HepG2 (cell line): ENCODE results near the gene ABCC8. TPM values are rescaled to one million over a fixed set of nuclear protein-coding genes. Genes with fewer than 3 reads are reported as not detected.

Experiments
- ARNTL ChIP-seq: sonication (generic); formaldehyde crosslinking; IDR thresholded peaks from 2 replicates; pipeline ENCODE4 v1.4.0; 2020; ENCODE audit warnings: mild to moderate bottlenecking, missing genetic modification reagents
- CEBPB ChIP-seq: IDR thresholded peaks from 2 replicates; pipeline ENCODE4 v1.6.1; 2011; ENCODE audit warnings: low read depth, low read length, improper control_type of control experiment, borderline replicate concordance
- CHD4 ChIP-seq: fragments of 200-600 bp; sonication (generic); IDR thresholded peaks from 2 replicates; pipeline ENCODE4 v1.7.0; 2017; ENCODE audit warnings: mild to moderate bottlenecking, low read length, borderline replicate concordance
- HES4 ChIP-seq: sonication (generic); formaldehyde crosslinking; IDR thresholded peaks from 2 replicates; pipeline ENCODE4 v1.9.0; 2021; ENCODE audit warnings: mild to moderate bottlenecking, missing genetic modification reagents, borderline replicate concordance
- HOXA5 ChIP-seq: sonication (generic); formaldehyde crosslinking; IDR thresholded peaks from 2 replicates; pipeline ENCODE4 v1.4.0; 2020; ENCODE audit warnings: missing genetic modification reagents
- NONO ChIP-seq, 2 experiments: fragments of 450-650 bp in 1 of 2; sonication (generic) in 1 of 2; formaldehyde crosslinking in 1 of 2; IDR thresholded peaks in 1 of 2; conservative IDR thresholded peaks in 1 of 2; 2 replicates each; pipeline versions ENCODE4 v1.6.1 to v1.8.0; 2017 to 2022; ENCODE audit warnings: mild to moderate bottlenecking in 1 of 2, missing genetic modification reagents in 1 of 2, moderate library complexity in 1 of 2
- SRSF4 ChIP-seq: fragments of 200-400 bp; formaldehyde crosslinking; IDR thresholded peaks from one replicate; pipeline ENCODE4 v1.6.1; 2018; ENCODE audit warnings: mild to moderate bottlenecking, low read depth, low read length, moderate library complexity; ENCODE audit not compliant: poor library complexity, severe bottlenecking
- ZMAT3 ChIP-seq: sonication (generic); formaldehyde crosslinking; conservative IDR thresholded peaks from 2 replicates; pipeline ENCODE4 v1.7.0; 2021; ENCODE audit warnings: missing genetic modification reagents
- ZNF253 ChIP-seq: sonication (generic); formaldehyde crosslinking; IDR thresholded peaks from 2 replicates; pipeline ENCODE4 v1.8.0; 2022; ENCODE audit warnings: mild to moderate bottlenecking, missing genetic modification reagents, borderline replicate concordance
- ZNF292 ChIP-seq: sonication (generic); formaldehyde crosslinking; IDR thresholded peaks from 2 replicates; pipeline ENCODE4 v1.8.1; 2022; ENCODE audit warnings: mild to moderate bottlenecking, low read depth, missing genetic modification reagents, borderline replicate concordance
- ZNF350 ChIP-seq: sonication (generic); formaldehyde crosslinking; IDR thresholded peaks from 2 replicates; pipeline ENCODE4 v1.4.0; 2020; ENCODE audit warnings: mild to moderate bottlenecking, low read depth, missing genetic modification reagents, borderline replicate concordance
- ZNF383 ChIP-seq: sonication (generic); formaldehyde crosslinking; IDR thresholded peaks from 2 replicates; pipeline ENCODE4 v1.4.0; 2020; ENCODE audit warnings: missing genetic modification reagents, mild to moderate bottlenecking, borderline replicate concordance
- ZNF713 ChIP-seq: sonication (generic); formaldehyde crosslinking; IDR thresholded peaks from 2 replicates; pipeline ENCODE4 v1.4.0; 2020; ENCODE audit warnings: mild to moderate bottlenecking, missing genetic modification reagents
- ZNF772 ChIP-seq: sonication (generic); formaldehyde crosslinking; IDR thresholded peaks from 2 replicates; pipeline ENCODE4 v1.5.0; 2020; ENCODE audit warnings: mild to moderate bottlenecking, missing genetic modification reagents
- ZNF788 ChIP-seq: sonication (generic); formaldehyde crosslinking; IDR thresholded peaks from 2 replicates; pipeline ENCODE4 v1.5.0; 2020; ENCODE audit warnings: mild to moderate bottlenecking, missing genetic modification reagents, borderline replicate concordance
- polyA plus RNA-seq, 8 experiments: library from polyadenylated mRNA; depleted of rRNA in 3 of 8; stranded (reverse) in 7 of 8; unstranded in 1 of 8; fragments of >200 nt; fragmentation: Illumina TruSeq in 4 of 8; extraction: Trizol in 4 of 8; gene quantifications; 2 replicates each; pipeline versions ENCODE4 v1.2.1 to v1.2.3, GENCODE V29; 2011 to 2016; ENCODE audit warnings: low read depth in 4 of 8, missing spikeins in 1 of 8, mixed read lengths in 1 of 8; ENCODE audit not compliant: insufficient read depth in 1 of 8
- total RNA-seq, 5 experiments: library from RNA; depleted of rRNA; stranded (reverse); fragments of >200 nt; fragmentation: Illumina TruSeq; extraction: Trizol; gene quantifications; 2 replicates each; pipeline ENCODE4 v1.2.3, GENCODE V29; 2016; ENCODE audit warnings: low read depth in 1 of 5
- TF ChIP-seq, protein P1 (sequence below): sonication (generic); formaldehyde crosslinking; IDR thresholded peaks from 2 replicates; pipeline ENCODE4 v1.9.0; 2021; ENCODE audit warnings: missing genetic modification reagents, borderline replicate concordance
- TF ChIP-seq, protein P2 (sequence below): sonication (generic); formaldehyde crosslinking; IDR thresholded peaks from 2 replicates; pipeline ENCODE4 v1.4.0; 2020; ENCODE audit warnings: missing genetic modification reagents
- TF ChIP-seq, protein P3 (sequence below): IDR thresholded peaks from 2 replicates; pipeline ENCODE4 v1.6.1; 2016; ENCODE audit warnings: low read depth
- TF ChIP-seq, protein P4 (sequence below): sonication (generic); formaldehyde crosslinking; IDR thresholded peaks from 2 replicates; pipeline ENCODE4 v1.8.1; 2023; ENCODE audit warnings: missing genetic modification reagents, inconsistent platforms, borderline replicate concordance
- TF ChIP-seq, protein P5 (sequence below): sonication (generic); formaldehyde crosslinking; IDR thresholded peaks from 2 replicates; pipeline ENCODE4 v1.4.0; 2020; ENCODE audit warnings: missing genetic modification reagents, borderline replicate concordance

The ABCC8 gene
- total and polyA plus RNA-seq, 2 of the 13 experiments (the other 11 are each of a cell fraction or from before 2014, with no cell fraction given): not detected

DNA sequence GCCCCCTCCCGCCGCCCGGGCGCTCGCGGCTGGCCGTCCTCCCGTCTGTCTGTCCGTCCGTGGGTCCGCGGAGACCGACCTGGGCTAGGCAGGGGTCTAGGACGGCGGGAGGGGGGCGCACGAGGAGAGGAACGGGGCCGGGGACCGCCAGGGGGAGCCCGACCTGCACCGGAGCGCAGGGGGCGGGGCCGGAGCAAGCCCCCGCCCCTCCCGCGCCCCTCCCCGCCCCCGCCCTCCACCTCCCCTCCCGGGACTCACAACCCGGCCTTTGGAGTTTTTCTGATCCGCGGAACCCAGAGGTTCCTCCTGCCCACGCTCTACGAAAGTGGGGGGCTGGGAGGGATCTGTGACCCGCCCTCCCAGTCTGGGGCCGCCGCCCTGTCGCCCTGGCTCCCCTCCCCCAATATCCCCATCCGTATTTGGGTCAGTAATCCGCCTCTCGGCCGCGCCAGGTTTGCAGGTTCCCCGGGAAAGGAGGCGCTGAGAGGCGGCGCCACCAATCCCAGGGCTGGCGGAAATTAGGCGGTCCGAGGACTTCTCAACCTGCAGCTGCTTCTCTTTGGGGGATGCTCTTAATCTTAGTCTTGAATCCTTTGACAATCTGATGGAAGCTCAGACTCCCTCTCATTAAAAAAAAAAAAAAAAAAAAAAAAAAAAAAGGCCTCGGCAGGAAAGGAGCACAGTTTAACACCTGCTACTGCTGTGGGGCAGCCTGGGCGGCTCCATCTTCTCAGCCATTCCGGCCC, 87.3 kb downstream of the ABCC8 start (continued):
- TF ChIP-seq, protein P1, sequence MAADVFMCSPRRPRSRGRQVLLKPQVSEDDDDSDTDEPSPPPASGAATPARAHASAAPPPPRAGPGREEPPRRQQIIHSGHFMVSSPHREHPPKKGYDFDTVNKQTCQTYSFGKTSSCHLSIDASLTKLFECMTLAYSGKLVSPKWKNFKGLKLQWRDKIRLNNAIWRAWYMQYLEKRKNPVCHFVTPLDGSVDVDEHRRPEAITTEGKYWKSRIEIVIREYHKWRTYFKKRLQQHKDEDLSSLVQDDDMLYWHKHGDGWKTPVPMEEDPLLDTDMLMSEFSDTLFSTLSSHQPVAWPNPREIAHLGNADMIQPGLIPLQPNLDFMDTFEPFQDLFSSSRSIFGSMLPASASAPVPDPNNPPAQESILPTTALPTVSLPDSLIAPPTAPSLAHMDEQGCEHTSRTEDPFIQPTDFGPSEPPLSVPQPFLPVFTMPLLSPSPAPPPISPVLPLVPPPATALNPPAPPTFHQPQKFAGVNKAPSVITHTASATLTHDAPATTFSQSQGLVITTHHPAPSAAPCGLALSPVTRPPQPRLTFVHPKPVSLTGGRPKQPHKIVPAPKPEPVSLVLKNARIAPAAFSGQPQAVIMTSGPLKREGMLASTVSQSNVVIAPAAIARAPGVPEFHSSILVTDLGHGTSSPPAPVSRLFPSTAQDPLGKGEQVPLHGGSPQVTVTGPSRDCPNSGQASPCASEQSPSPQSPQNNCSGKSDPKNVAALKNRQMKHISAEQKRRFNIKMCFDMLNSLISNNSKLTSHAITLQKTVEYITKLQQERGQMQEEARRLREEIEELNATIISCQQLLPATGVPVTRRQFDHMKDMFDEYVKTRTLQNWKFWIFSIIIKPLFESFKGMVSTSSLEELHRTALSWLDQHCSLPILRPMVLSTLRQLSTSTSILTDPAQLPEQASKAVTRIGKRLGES: no peak
- 0 out of 2 replicates have a peak, but pooled peaks have one; percentile 15 for TF ChIP-seq ZNF292 (CRISPR knock-in tag)
- TF ChIP-seq, protein P2, sequence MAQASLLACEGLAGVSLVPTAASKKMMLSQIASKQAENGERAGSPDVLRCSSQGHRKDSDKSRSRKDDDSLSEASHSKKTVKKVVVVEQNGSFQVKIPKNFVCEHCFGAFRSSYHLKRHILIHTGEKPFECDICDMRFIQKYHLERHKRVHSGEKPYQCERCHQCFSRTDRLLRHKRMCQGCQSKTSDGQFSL (CRISPR knock-in tag): no peak
- no peak for TF ChIP-seq ZNF253
- TF ChIP-seq, protein P3, sequence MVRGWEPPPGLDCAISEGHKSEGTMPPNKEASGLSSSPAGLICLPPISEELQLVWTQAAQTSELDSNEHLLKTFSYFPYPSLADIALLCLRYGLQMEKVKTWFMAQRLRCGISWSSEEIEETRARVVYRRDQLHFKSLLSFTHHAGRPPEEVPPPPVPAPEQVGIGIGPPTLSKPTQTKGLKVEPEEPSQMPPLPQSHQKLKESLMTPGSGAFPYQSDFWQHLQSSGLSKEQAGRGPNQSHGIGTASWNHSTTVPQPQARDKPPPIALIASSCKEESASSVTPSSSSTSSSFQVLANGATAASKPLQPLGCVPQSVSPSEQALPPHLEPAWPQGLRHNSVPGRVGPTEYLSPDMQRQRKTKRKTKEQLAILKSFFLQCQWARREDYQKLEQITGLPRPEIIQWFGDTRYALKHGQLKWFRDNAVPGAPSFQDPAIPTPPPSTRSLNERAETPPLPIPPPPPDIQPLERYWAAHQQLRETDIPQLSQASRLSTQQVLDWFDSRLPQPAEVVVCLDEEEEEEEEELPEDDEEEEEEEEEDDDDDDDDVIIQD: no peak
- TF ChIP-seq, protein P4, sequence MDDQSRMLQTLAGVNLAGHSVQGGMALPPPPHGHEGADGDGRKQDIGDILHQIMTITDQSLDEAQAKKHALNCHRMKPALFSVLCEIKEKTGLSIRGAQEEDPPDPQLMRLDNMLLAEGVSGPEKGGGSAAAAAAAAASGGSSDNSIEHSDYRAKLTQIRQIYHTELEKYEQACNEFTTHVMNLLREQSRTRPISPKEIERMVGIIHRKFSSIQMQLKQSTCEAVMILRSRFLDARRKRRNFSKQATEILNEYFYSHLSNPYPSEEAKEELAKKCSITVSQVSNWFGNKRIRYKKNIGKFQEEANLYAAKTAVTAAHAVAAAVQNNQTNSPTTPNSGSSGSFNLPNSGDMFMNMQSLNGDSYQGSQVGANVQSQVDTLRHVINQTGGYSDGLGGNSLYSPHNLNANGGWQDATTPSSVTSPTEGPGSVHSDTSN: no peak
- TF ChIP-seq HES4 (CRISPR knock-in tag): no peak
- no peak for TF ChIP-seq CEBPB
- TF ChIP-seq ZNF350 (CRISPR knock-in tag): peak; percentile 29; the same call in 1 of the 2 replicates
- no peak for TF ChIP-seq HOXA5
- TF ChIP-seq ZNF383 (CRISPR knock-in tag): no peak
- no peak for TF ChIP-seq SRSF4
- no peak for TF ChIP-seq ZNF788 (CRISPR knock-in tag)
- TF ChIP-seq ZNF713: no peak
- peak; percentile 39; the same call in 1 of the 2 replicates for TF ChIP-seq ARNTL (CRISPR knock-in tag)
- TF ChIP-seq, protein P5, sequence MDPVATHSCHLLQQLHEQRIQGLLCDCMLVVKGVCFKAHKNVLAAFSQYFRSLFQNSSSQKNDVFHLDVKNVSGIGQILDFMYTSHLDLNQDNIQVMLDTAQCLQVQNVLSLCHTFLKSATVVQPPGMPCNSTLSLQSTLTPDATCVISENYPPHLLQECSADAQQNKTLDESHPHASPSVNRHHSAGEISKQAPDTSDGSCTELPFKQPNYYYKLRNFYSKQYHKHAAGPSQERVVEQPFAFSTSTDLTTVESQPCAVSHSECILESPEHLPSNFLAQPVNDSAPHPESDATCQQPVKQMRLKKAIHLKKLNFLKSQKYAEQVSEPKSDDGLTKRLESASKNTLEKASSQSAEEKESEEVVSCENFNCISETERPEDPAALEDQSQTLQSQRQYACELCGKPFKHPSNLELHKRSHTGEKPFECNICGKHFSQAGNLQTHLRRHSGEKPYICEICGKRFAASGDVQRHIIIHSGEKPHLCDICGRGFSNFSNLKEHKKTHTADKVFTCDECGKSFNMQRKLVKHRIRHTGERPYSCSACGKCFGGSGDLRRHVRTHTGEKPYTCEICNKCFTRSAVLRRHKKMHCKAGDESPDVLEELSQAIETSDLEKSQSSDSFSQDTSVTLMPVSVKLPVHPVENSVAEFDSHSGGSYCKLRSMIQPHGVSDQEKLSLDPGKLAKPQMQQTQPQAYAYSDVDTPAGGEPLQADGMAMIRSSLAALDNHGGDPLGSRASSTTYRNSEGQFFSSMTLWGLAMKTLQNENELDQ (CRISPR knock-in tag): peak; percentile 69; the same call in 1 of the 2 replicates
- no peak for TF ChIP-seq ZNF772
- TF ChIP-seq NONO (IDR thresholded peaks at IDR 0.05): no peak
- TF ChIP-seq NONO (CRISPR knock-in tag; conservative IDR thresholded peaks at IDR 0.05): peak; percentile 61; the same call in 1 of the 2 replicates
- TF ChIP-seq CHD4: no peak
- TF ChIP-seq ZMAT3 (CRISPR knock-in tag): no peak
